Breast epithelium (tissue), 4 donors: Measurements from ENCODE around the gene SKIL. TPM values are rescaled to one million over a fixed set of nuclear protein-coding genes. Genes with fewer than 3 reads are reported as not detected.

Experiments used
- DNase-seq, 2 donors: peaks; one replicate each; pipeline ENCODE4 v3.0.0-alpha.2; 2019; ENCODE audit warnings: low spot score in 2 of 2
- H3K27ac ChIP-seq, 2 donors: fragments of 200-600 bp; sonication (generic) in 1 of 2; one replicate each; pipeline ENCODE4 v1.5.1; 2016 to 2019; ENCODE audit warnings: mild to moderate bottlenecking in 1 of 2
- H3K27me3 ChIP-seq, 2 donors: fragments of 200-600 bp; sonication (generic) in 1 of 2; one replicate each; pipeline versions ENCODE4 v1.5.1 to v1.6.0; 2017 to 2019; ENCODE audit warnings: control low read depth in 1 of 2, mild to moderate bottlenecking in 1 of 2
- H3K36me3 ChIP-seq: fragments of 200-600 bp; one replicate; pipeline ENCODE4 v1.5.1; 2019
- H3K4me1 ChIP-seq, 2 donors: fragments of 200-600 bp; sonication (generic); one replicate each; pipeline ENCODE4 v1.5.1; 2016 to 2019; ENCODE audit warnings: control low read depth in 1 of 2
- H3K4me3 ChIP-seq, 3 donors: fragments of 200-600 bp; sonication (generic); 1 replicate in 2 of 3; 2 replicates in 1 of 3; pipeline ENCODE4 v1.5.1; 2016 to 2019; ENCODE audit warnings: mild to moderate bottlenecking in 3 of 3, moderate library complexity in 2 of 3
- H3K9me3 ChIP-seq, 2 donors: fragments of 200-600 bp; sonication (generic) in 1 of 2; one replicate each; pipeline ENCODE4 v1.5.1; 2016 to 2019; ENCODE audit warnings: control low read depth in 1 of 2
- CTCF ChIP-seq, 3 donors: fragments of 450-650 bp; IDR thresholded peaks; one replicate each; pipeline ENCODE4 v1.5.1; 2016 to 2017; ENCODE audit warnings: antibody characterized with exemption in 3 of 3, mild to moderate bottlenecking in 3 of 3, moderate library complexity in 3 of 3
- POLR2A ChIP-seq: fragments of 450-650 bp; IDR thresholded peaks from one replicate; pipeline ENCODE4 v1.6.1; 2016; ENCODE audit warnings: antibody characterized with exemption, mild to moderate bottlenecking, moderate library complexity
- POLR2AphosphoS5 ChIP-seq, 3 donors: sonication (generic); formaldehyde crosslinking; IDR thresholded peaks; one replicate each; pipeline ENCODE4 v1.6.1; 2017; ENCODE audit warnings: antibody characterized with exemption in 3 of 3
- intact Hi-C: fragments of 100-400 bp; cut with DNase I; formaldehyde crosslinking; loops from one replicate; pipeline ENCODE4 v1.15.1; 2023; ENCODE audit warnings: low total_unique reads
- total RNA-seq, 3 donors: library from RNA; depleted of rRNA; stranded (reverse); fragments of >200 nt; gene quantifications; one replicate each; pipeline ENCODE4 v1.1.0, GENCODE V29; 2016

The SKIL gene
- total RNA-seq, 3 donors from 2014 or later = 37.0 to 64.5 (median 53.1) TPM

- H3K36me3 ChIP-seq = no peaks in the 10 kb centered on the region
- TF ChIP-seq CTCF (IDR thresholded peaks at IDR 0.05) (no peak), POLR2A (no peak), POLR2AphosphoS5 (IDR thresholded peaks at IDR 0.05) (no peak)
- intact Hi-C loops = no loop called here
- H3K27me3 ChIP-seq = no peaks in the 10 kb centered on the region
- H3K4me1 ChIP-seq = no peaks in the 10 kb centered on the region
- no peaks in the 10 kb centered on the region for H3K9me3 ChIP-seq
- no peak for DNase-seq
- no peak overlapping the region for H3K27ac ChIP-seq
- no peak overlapping the region for H3K4me3 ChIP-seq
These were observed 40.2 kb downstream of the SKIL start for GRCh38 chr3:170397685-170398084.

GRCh38 chr3:170405101-170405500 lies 47.6 kb downstream of the SKIL start:
- Histone ChIP-seq H3K4me1 (no peaks in the 10 kb centered on the region), H3K27me3 (no peaks in the 10 kb centered on the region), H3K9me3 (no peaks in the 10 kb centered on the region), H3K27ac (no peak overlapping the region), H3K4me3 (no peak overlapping the region), H3K36me3 (no peaks in the 10 kb centered on the region)
- intact Hi-C loops = no loop called here
- no peak for DNase-seq
- TF ChIP-seq POLR2AphosphoS5 (IDR thresholded peaks at IDR 0.05) (no peak), CTCF (IDR thresholded peaks at IDR 0.05) (no peak), POLR2A (no peak)

- H3K27ac ChIP-seq = no peak overlapping the region
- no peaks in the 10 kb centered on the region for H3K4me1 ChIP-seq
- no peak for DNase-seq
- TF ChIP-seq POLR2AphosphoS5 (IDR thresholded peaks at IDR 0.05) (no peak), CTCF (IDR thresholded peaks at IDR 0.05) (peak; percentile 15 to 42 (median 37)), POLR2A (no peak)
- H3K27me3 ChIP-seq = no peaks in the 10 kb centered on the region
- H3K9me3 ChIP-seq = no peaks in the 10 kb centered on the region
- no peak overlapping the region for H3K4me3 ChIP-seq
- intact Hi-C loops = loop anchor here (5.0 kb wide), 1 partner anchor 98 kb away; no protein-coding TSS in a partner anchor
- no peaks in the 10 kb centered on the region for H3K36me3 ChIP-seq
These were observed 53.0 kb downstream of the SKIL start for GRCh38 chr3:170410428-170411029.

- TF ChIP-seq POLR2AphosphoS5 (IDR thresholded peaks at IDR 0.05) = no peak
- no peak for TF ChIP-seq POLR2A
- no peak for TF ChIP-seq CTCF (IDR thresholded peaks at IDR 0.05)
- Histone ChIP-seq H3K4me3 (no peak overlapping the region), H3K36me3 (no peaks in the 10 kb centered on the region), H3K4me1 (no peaks in the 10 kb centered on the region), H3K9me3 (no peaks in the 10 kb centered on the region), H3K27ac (no peak overlapping the region), H3K27me3 (no peaks in the 10 kb centered on the region)
- intact Hi-C loops = loop anchor here (5.0 kb wide), 1 partner anchor 101 kb away; no protein-coding TSS in a partner anchor
- DNase-seq = no peak
These were observed 55.8 kb downstream of the SKIL start for GRCh38 chr3:170413291-170413690.

- Histone ChIP-seq H3K27ac (no peak overlapping the region), H3K4me3 (no peak overlapping the region), H3K27me3 (no peaks in the 10 kb centered on the region), H3K36me3 (no peaks in the 10 kb centered on the region), H3K9me3 (no peaks in the 10 kb centered on the region), H3K4me1 (peaks cover 0 to 4% of the 10 kb centered on the region in 2 donors)
- TF ChIP-seq POLR2A = no peak
- peak in 2 of 3 donors; percentile 59 to 71 for TF ChIP-seq POLR2AphosphoS5 (IDR thresholded peaks at IDR 0.05)
- TF ChIP-seq CTCF (IDR thresholded peaks at IDR 0.05) = peak; percentile 76 to 91 (median 89)
- DNase-seq = peak in 1 of 2 donors; percentile 32
- intact Hi-C loops = loop anchor here (5.0 kb wide), 1 partner anchor 102 kb away; no protein-coding TSS in a partner anchor
These were observed 56.7 kb downstream of the SKIL start for GRCh38 chr3:170414202-170414663.
